Putamen (tissue), 1 donor: ENCODE results near the gene HOPX.
"Not testable (repeated sequence)": the region's sequence is repeated elsewhere in the genome, so short reads cannot be mapped to it uniquely, and the experiment has no call there.

Source experiments
- DNase-seq: peaks from one replicate; pipeline ENCODE4 v3.0.0-alpha.2; 2016; ENCODE audit warnings: low spot score

HOPX gene

GRCh38 chr4:56626963-56627362 lies 54.1 kb downstream of the HOPX start:
- no peak for DNase-seq

GRCh38 chr4:56626420-56626819 lies 54.7 kb downstream of the HOPX start:
- DNase-seq: no peak

GRCh38 chr4:56622176-56622575 lies 58.9 kb downstream of the HOPX start:
- no peak for DNase-seq

- DNase-seq: no peak
Measured at GRCh38 chr4:56619816-56620215, 61.3 kb downstream of the HOPX start.

- DNase-seq: no peak
Measured at GRCh38 chr4:56619160-56619559, 61.9 kb downstream of the HOPX start.

DNA sequence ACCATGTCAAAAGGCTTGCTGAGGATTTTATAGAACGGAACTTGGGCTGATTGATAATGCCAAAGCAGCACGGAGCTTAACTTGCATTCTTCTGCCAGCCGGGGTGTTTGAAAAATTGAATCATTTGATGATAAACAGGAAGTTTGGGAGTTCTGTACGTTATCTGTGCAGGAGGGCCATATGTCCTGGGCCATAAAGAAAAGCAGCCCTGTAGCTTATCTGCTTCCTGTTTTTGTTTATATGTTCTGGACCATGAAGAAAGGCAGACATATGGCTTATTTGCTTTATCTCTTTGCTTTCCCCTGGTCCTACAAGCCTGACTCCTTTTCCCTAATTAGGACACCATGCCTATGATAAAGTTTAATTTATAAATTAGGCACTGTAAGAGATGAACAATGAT lies 62.4 kb downstream of the HOPX start:
- no peak for DNase-seq

- no peak for DNase-seq
Measured at GRCh38 chr4:56613101-56613862, 67.8 kb downstream of the HOPX start.

DNA sequence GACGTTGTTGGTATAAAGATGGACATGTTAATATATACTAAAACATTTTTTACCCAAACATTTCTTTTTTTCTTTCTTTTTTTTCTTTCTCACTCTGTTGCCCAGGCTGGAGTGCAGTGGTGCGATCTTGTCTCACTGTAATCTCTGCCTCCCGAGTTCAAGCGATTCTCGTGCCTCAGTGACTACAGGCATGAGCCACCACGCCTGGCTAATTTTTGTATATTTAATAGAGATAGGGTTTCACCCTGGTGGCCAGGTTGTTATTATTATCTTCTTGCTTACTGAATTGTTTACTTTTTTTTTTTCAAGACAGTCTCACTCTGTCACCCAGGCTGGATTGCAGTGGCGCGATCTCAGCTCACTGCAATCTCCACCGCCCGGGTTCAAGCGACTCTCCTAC lies 68.8 kb downstream of the HOPX start:
- no peak for DNase-seq

DNA sequence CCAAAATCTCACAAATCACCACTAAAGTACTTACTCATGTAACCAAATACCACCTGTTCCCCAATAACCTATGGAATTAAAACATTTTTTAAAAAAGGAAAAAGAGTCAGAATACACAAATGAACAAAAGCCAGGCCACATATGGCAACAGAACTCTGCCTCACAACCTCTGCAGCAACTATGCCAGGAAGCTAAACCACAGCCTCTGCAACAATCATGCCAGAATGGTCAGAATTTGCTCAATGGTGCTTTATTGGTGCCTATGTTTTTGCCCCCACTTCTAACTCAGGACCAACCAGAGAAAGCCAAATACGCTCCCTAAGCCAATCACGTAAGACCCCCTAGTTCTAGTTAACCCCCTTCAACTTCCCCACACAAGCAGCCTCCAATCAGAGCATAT lies 69.6 kb downstream of the HOPX start:
- DNase-seq: no peak

DNA sequence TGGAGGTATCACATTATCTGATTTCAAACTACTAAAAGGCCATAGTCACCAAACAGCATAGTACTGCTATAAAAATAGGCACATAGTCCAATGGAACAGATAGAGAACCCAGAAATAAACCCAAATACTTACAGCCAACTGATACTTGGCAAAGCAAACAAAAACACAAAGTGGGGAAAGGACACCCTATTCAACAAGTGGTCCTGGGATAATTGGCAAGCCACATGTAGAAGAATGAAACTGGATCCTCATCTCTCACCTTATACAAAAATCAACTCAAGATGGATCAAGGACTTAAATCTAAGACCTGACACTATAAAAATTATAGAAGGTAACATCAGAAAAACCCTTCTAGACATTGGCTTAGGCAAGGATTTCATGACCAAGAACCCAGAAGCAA lies 70.9 kb downstream of the HOPX start:
- not testable (repeated sequence) for DNase-seq

GRCh38 chr4:56607926-56608325 lies 73.2 kb downstream of the HOPX start:
- DNase-seq: no peak

GRCh38 chr4:56606385-56606784 lies 74.7 kb downstream of the HOPX start:
- no peak for DNase-seq

- DNase-seq: not testable (repeated sequence)
Measured at GRCh38 chr4:56605464-56605863, 75.6 kb downstream of the HOPX start.

DNA sequence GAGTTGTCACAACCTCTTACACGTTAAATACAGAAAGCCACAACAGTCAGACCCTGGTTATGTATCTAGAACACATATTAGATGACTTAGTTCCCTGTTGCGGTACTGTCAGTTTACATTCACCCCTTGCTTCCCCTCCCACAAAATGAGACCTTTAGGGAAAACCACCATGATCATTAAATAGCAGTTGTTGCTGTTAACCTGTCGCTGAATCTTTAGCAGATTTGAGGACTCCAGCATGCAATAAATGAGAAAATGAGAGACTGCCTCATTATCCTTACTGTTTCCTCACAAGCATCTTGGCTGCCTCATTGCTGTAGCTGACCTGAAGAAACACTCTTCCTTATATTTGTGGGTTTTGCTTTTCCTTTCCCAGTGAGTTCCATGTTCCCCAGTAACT lies 77.8 kb downstream of the HOPX start:
- no peak for DNase-seq
